Measurements from ENCODE around the gene SLC38A8.

Gene SLC38A8

DNA sequence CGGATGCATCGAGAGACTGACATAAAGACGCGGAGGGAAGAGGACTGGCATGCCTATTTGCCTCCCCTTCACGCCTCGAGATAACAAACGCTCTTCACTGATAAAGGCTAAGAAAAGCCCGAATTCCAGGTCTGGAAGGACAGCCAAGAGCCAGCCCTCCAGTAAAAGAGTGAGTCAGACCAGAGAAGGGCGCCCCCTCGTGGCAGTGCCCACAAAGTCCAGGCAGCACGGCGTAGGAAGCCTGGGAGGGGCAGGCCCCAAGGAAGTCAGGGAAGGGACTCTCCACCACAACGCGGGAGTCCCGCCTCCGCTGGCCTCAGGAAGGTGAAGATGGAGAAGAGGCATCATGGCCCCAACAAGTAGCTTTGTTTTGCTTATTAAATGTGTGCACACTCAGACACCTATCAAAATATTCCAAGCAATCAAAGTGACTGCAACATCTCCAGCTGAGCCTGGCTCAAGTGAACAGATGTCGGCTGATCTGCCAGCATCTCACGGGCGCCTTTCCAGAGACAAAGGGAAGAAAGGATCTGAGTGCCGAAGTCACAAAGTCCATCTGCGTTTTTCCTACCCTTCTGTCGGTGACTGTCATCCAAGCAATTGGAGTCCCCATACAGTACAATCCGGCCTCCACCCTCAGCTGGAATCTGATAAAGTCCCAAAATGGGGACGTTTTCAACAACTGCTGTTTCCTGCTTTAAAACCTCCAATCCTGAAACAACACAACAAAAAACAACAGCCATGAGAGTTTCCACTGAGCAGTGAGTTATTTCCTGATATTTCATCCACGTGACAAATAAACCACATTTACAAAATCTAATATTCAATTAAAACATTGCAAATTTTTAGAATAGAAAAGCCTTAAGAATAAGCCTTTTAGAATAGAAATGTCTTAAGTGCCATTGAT is 20.4 kb upstream of the SLC38A8 start:
- Histone ChIP-seq H3K79me2 (ENCODE audit: insufficient read depth, low read length) (no peaks in the 10 kb centered on the region), H3K27me3 (ENCODE audit: insufficient read depth, low read length, poor library complexity, severe bottlenecking) (no peaks in the 10 kb centered on the region), H3K36me3 (ENCODE audit: insufficient read depth, low read length) (peaks cover 94% of the 10 kb centered on the region), H4K20me1 (ENCODE audit: insufficient read depth, low read length, poor library complexity, severe bottlenecking) (no peaks in the 10 kb centered on the region), H3K9me2 (replicated peaks; ENCODE audit: low read depth, low read length) (no peaks in the 10 kb centered on the region), H3K4me3 (ENCODE audit: low read length, poor library complexity, severe bottlenecking) (no peak overlapping the region), H3K4me2 (ENCODE audit: low read depth, low read length, poor library complexity, severe bottlenecking) (no peak overlapping the region), H2AFZ (ENCODE audit: low read length) (no peak overlapping the region), H3F3A (ENCODE audit: low read depth) (no peaks in the 10 kb centered on the region), H3K4me1 (ENCODE audit: insufficient read depth, low read length, poor library complexity, severe bottlenecking) (no peaks in the 10 kb centered on the region), H3K9me3 (ENCODE audit: insufficient read depth, low read depth, low read length) (no peaks in the 10 kb centered on the region), H3K9ac (ENCODE audit: low read depth, low read length, poor library complexity, severe bottlenecking) (no peak overlapping the region)
- TF ChIP-seq EZH2phosphoT487 (IDR thresholded peaks at IDR 0.05; ENCODE audit: borderline replicate concordance): no peak
- TF ChIP-seq, protein P1, sequence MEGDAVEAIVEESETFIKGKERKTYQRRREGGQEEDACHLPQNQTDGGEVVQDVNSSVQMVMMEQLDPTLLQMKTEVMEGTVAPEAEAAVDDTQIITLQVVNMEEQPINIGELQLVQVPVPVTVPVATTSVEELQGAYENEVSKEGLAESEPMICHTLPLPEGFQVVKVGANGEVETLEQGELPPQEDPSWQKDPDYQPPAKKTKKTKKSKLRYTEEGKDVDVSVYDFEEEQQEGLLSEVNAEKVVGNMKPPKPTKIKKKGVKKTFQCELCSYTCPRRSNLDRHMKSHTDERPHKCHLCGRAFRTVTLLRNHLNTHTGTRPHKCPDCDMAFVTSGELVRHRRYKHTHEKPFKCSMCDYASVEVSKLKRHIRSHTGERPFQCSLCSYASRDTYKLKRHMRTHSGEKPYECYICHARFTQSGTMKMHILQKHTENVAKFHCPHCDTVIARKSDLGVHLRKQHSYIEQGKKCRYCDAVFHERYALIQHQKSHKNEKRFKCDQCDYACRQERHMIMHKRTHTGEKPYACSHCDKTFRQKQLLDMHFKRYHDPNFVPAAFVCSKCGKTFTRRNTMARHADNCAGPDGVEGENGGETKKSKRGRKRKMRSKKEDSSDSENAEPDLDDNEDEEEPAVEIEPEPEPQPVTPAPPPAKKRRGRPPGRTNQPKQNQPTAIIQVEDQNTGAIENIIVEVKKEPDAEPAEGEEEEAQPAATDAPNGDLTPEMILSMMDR (conservative IDR thresholded peaks at IDR 0.05; ENCODE audit: low read length): peak; percentile 95

DNA sequence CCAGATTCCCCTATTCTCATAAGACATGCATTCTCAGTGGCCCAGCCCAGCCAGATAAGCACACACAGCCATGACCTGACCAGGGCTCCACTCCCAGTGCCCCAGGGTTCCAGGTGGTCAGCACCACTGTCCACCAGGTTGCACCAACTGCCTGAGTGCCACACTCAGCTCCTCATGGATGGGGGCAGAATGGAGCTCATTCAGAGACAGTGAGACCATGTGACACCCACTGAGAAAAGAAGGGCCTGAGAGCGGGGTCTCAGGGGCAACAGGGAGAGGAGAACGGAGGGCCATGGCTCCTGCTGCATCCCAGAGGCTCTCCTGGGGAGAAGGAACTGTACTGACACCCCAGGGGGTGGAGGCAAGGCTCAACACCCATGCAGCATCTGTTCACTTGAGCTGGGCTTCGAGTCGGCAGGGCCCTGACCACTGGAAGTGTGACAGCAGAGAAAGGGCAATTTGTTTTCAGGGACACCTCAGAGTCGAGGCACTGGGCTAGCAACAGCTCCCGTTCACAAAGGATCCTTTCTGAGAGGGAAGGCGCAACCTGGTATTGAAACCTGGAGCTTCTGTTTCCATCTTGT is 18.7 kb upstream of the SLC38A8 start:
- H3K9ac ChIP-seq (ENCODE audit: low read depth, low read length, poor library complexity, severe bottlenecking): no peak overlapping the region

DNA sequence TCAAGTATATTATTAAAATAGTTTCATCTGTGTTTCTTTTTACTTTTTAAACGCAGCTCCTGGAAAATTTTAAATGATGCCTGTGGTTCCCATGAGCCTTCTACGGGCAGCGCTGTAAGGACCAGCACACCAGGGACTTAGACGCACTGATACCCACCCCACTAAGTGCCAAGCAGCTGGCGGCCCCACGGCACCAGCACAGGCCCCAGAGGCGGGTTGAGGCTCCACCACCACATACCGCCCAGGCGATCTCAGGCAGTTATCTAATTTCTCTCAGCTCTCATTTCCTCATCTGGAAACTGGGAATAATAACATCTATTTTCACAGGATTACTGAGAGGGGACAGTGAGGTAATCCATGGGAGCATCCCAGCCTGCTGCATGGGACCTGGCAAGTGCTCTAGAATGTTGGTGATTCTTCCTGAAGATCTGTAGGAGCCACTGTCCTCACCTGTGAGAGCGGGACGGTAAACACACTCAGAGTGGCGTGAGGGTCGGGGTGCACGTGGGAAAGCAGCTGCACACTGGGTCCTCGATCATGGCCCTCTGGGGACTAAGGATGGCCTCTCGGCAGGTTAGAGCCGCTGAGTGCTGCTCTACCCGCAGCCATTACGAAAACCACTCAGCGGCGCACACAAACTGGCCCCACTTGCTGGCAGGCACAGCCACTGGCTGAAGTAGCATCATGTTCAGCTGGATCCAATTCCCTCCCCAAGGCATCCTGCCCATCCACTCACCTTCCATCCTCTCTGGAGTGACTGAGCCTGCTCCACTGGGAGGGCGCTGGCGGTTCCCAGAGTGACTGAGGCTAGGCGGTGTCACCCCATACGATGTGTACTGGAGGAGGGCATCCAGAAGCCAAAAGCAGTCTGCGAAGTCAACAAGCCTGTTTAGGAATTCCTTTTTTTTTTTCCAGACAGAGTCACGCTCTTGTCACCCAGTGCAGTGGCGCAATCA is 17.6 kb upstream of the SLC38A8 start:
- Histone ChIP-seq H3K27me3 (ENCODE audit: insufficient read depth, low read length, poor library complexity, severe bottlenecking) (no peaks in the 10 kb centered on the region), H3F3A (ENCODE audit: low read depth) (no peaks in the 10 kb centered on the region), H3K36me3 (ENCODE audit: insufficient read depth, low read length) (peaks cover 97% of the 10 kb centered on the region; the same call in 1 of the 2 replicates), H3K4me2 (ENCODE audit: low read depth, low read length, poor library complexity, severe bottlenecking) (no peak overlapping the region), H2AFZ (ENCODE audit: low read length) (no peak overlapping the region), H4K20me1 (ENCODE audit: insufficient read depth, low read length, poor library complexity, severe bottlenecking) (no peaks in the 10 kb centered on the region), H3K4me1 (ENCODE audit: insufficient read depth, low read length, poor library complexity, severe bottlenecking) (no peaks in the 10 kb centered on the region), H3K9me3 (ENCODE audit: insufficient read depth, low read depth, low read length) (no peaks in the 10 kb centered on the region), H3K79me2 (ENCODE audit: insufficient read depth, low read length) (no peaks in the 10 kb centered on the region), H3K9me2 (replicated peaks; ENCODE audit: low read depth, low read length) (no peaks in the 10 kb centered on the region), H3K4me3 (ENCODE audit: low read length, poor library complexity, severe bottlenecking) (no peak overlapping the region), H3K9ac (ENCODE audit: low read depth, low read length, poor library complexity, severe bottlenecking) (no peak overlapping the region)
- TF ChIP-seq, protein P1 (conservative IDR thresholded peaks at IDR 0.05; ENCODE audit: low read length): no peak
- TF ChIP-seq EZH2phosphoT487 (IDR thresholded peaks at IDR 0.05; ENCODE audit: borderline replicate concordance): no peak

More for the DNA sequence above, 18.7 kb upstream of the SLC38A8 start:
- H3K9me3 ChIP-seq (ENCODE audit: insufficient read depth, low read depth, low read length): no peaks in the 10 kb centered on the region
- H3F3A ChIP-seq (ENCODE audit: low read depth): no peaks in the 10 kb centered on the region
- H3K9me2 ChIP-seq (replicated peaks; ENCODE audit: low read depth, low read length): no peaks in the 10 kb centered on the region
- no peak overlapping the region for H2AFZ ChIP-seq (ENCODE audit: low read length)
- H3K4me2 ChIP-seq (ENCODE audit: low read depth, low read length, poor library complexity, severe bottlenecking): no peak overlapping the region
- no peaks in the 10 kb centered on the region for H4K20me1 ChIP-seq (ENCODE audit: insufficient read depth, low read length, poor library complexity, severe bottlenecking)
- no peaks in the 10 kb centered on the region for H3K4me1 ChIP-seq (ENCODE audit: insufficient read depth, low read length, poor library complexity, severe bottlenecking)
- no peaks in the 10 kb centered on the region for H3K79me2 ChIP-seq (ENCODE audit: insufficient read depth, low read length)
- TF ChIP-seq, protein P1 (conservative IDR thresholded peaks at IDR 0.05; ENCODE audit: low read length): no peak
- TF ChIP-seq EZH2phosphoT487 (IDR thresholded peaks at IDR 0.05; ENCODE audit: borderline replicate concordance): no peak
- no peaks in the 10 kb centered on the region for H3K27me3 ChIP-seq (ENCODE audit: insufficient read depth, low read length, poor library complexity, severe bottlenecking)
- no peak overlapping the region for H3K4me3 ChIP-seq (ENCODE audit: low read length, poor library complexity, severe bottlenecking)
- H3K36me3 ChIP-seq (ENCODE audit: insufficient read depth, low read length): peaks cover 95% of the 10 kb centered on the region
